ENCODE measurements around the gene SNRPB.

GRCh38 chr20:2455771-2456497 is 14.7 kb downstream of the SNRPB start:
- TF ChIP-seq EZH2phosphoT487 (IDR thresholded peaks at IDR 0.05; ENCODE audit: borderline replicate concordance, low read length) (no peak), CTCF (IDR thresholded peaks at IDR 0.05; ENCODE audit: low read depth, low read length, poor library complexity, severe bottlenecking) (no peak)
